ENCODE data around the gene PLXDC2. TPM values are rescaled to one million over a fixed set of nuclear protein-coding genes. Genes with fewer than 3 reads are reported as not detected.

The PLXDC2 gene
- total RNA-seq, 6 donors from 2014 or later: 39.0 to 129 (median 68.0) TPM

GRCh38 chr10:20232079-20232705, 416.0 kb downstream of the PLXDC2 start:
- H3K27ac ChIP-seq: no peak overlapping the region

DNA sequence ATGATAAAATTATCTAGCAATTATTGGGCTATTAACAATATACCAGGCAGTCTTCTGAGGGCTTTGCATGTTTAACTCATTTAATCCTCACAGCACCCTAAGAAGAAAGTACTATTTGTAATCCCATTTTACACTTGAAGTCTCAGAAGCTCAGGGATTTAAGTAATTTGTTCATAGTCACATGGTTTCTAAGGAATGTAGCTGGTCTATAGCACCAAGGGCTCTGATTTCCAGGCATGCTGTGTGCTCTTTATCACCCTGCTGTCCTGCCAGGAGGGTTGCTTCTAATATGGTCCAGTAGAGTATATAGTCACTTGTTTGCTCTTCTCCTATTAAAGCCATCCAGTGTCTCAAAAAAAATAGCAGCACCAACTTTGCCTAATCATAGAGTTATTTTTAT, 417.2 kb downstream of the PLXDC2 start:
- H3K27ac ChIP-seq: no peak overlapping the region
- ATAC-seq (ENCODE audit: low FRiP score in 2 of 2) (no peak), DNase-seq (no peak)
- H3K4me1 ChIP-seq: no peaks in the 10 kb centered on the region
- H3K9me3 ChIP-seq: no peaks in the 10 kb centered on the region
- H3K4me3 ChIP-seq: no peak overlapping the region
- TF ChIP-seq POLR2A (IDR thresholded peaks at IDR 0.05) (no peak), EP300 (IDR thresholded peaks at IDR 0.05) (no peak), POLR2AphosphoS5 (IDR thresholded peaks at IDR 0.05) (no peak)
- TF ChIP-seq, protein P1, sequence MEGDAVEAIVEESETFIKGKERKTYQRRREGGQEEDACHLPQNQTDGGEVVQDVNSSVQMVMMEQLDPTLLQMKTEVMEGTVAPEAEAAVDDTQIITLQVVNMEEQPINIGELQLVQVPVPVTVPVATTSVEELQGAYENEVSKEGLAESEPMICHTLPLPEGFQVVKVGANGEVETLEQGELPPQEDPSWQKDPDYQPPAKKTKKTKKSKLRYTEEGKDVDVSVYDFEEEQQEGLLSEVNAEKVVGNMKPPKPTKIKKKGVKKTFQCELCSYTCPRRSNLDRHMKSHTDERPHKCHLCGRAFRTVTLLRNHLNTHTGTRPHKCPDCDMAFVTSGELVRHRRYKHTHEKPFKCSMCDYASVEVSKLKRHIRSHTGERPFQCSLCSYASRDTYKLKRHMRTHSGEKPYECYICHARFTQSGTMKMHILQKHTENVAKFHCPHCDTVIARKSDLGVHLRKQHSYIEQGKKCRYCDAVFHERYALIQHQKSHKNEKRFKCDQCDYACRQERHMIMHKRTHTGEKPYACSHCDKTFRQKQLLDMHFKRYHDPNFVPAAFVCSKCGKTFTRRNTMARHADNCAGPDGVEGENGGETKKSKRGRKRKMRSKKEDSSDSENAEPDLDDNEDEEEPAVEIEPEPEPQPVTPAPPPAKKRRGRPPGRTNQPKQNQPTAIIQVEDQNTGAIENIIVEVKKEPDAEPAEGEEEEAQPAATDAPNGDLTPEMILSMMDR (IDR thresholded peaks at IDR 0.05): no peak
- no peaks in the 10 kb centered on the region for H3K36me3 ChIP-seq
- no peaks in the 10 kb centered on the region for H3K27me3 ChIP-seq

More at GRCh38 chr10:20232079-20232705, 416.0 kb downstream of the PLXDC2 start:
- no peaks in the 10 kb centered on the region for H3K27me3 ChIP-seq
- no peak for ATAC-seq (ENCODE audit: low FRiP score in 2 of 2)
- no peak overlapping the region for H3K4me3 ChIP-seq
- no peak for DNase-seq
- 63% methylated on average over 2 of the region's 2 CpGs for WGBS, 2 donors
- TF ChIP-seq POLR2AphosphoS5 (IDR thresholded peaks at IDR 0.05): no peak
- no peak for TF ChIP-seq POLR2A (IDR thresholded peaks at IDR 0.05)
- TF ChIP-seq, protein P1 (IDR thresholded peaks at IDR 0.05): no peak
- TF ChIP-seq EP300 (IDR thresholded peaks at IDR 0.05): no peak
- H3K4me1 ChIP-seq: no peaks in the 10 kb centered on the region
- no peaks in the 10 kb centered on the region for H3K36me3 ChIP-seq
- H3K9me3 ChIP-seq: no peaks in the 10 kb centered on the region

- no peak for ATAC-seq (ENCODE audit: low FRiP score in 2 of 2)
- Histone ChIP-seq H3K4me1 (no peaks in the 10 kb centered on the region), H3K9me3 (no peaks in the 10 kb centered on the region), H3K27me3 (no peaks in the 10 kb centered on the region), H3K36me3 (no peaks in the 10 kb centered on the region), H3K4me3 (no peak overlapping the region), H3K27ac (no peak overlapping the region)
- DNase-seq: no peak
- TF ChIP-seq, protein P1 (IDR thresholded peaks at IDR 0.05): no peak
- TF ChIP-seq POLR2AphosphoS5 (IDR thresholded peaks at IDR 0.05): no peak
- no peak for TF ChIP-seq POLR2A (IDR thresholded peaks at IDR 0.05)
- no peak for TF ChIP-seq EP300 (IDR thresholded peaks at IDR 0.05)
- WGBS, 2 donors: 92% methylated on average over 5 of the region's 5 CpGs
These were observed 418.3 kb downstream of the PLXDC2 start for GRCh38 chr10:20234579-20234978.

- H3K9me3 ChIP-seq: no peaks in the 10 kb centered on the region
- no peak for DNase-seq
- ATAC-seq (ENCODE audit: low FRiP score in 2 of 2): no peak
- H3K4me3 ChIP-seq: no peak overlapping the region
- no peak for TF ChIP-seq POLR2AphosphoS5 (IDR thresholded peaks at IDR 0.05)
- TF ChIP-seq, protein P1 (IDR thresholded peaks at IDR 0.05): no peak
- no peak for TF ChIP-seq POLR2A (IDR thresholded peaks at IDR 0.05)
- no peak for TF ChIP-seq EP300 (IDR thresholded peaks at IDR 0.05)
- 97 to 98% methylated on average over 2 of the region's 2 CpGs for WGBS, 2 donors
- H3K27me3 ChIP-seq: no peaks in the 10 kb centered on the region
- H3K4me1 ChIP-seq: no peaks in the 10 kb centered on the region
- no peaks in the 10 kb centered on the region for H3K36me3 ChIP-seq
- H3K27ac ChIP-seq: no peak overlapping the region
These were observed 420.9 kb downstream of the PLXDC2 start for GRCh38 chr10:20237091-20237570.

DNA sequence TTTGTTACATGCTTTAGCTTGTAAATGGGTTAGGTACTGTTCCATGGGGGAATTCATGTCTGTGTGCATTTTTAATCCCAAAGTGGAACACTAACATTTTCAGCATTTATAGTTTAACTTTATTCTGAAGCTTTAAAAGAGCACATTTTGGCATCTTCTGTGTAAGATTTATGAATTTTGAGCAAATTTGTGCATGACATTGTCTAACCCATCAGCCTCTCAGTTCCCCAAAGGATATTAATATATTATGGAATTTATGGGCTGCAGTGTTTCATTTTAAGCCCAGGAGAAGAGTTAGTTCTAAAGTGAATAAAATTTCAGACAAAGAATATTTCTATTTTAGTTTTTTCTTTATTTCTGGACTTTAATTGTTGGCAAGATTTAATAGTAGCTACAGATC, 421.4 kb downstream of the PLXDC2 start:
- no peak for ATAC-seq (ENCODE audit: low FRiP score in 2 of 2)
- no peaks in the 10 kb centered on the region for H3K4me1 ChIP-seq
- no peak overlapping the region for H3K4me3 ChIP-seq
- H3K27me3 ChIP-seq: no peaks in the 10 kb centered on the region
- no peak for DNase-seq
- no peak for TF ChIP-seq POLR2A (IDR thresholded peaks at IDR 0.05)
- TF ChIP-seq POLR2AphosphoS5 (IDR thresholded peaks at IDR 0.05): no peak
- TF ChIP-seq, protein P1 (IDR thresholded peaks at IDR 0.05): no peak
- TF ChIP-seq EP300 (IDR thresholded peaks at IDR 0.05): no peak
- no peaks in the 10 kb centered on the region for H3K36me3 ChIP-seq
- no peak overlapping the region for H3K27ac ChIP-seq
- no peaks in the 10 kb centered on the region for H3K9me3 ChIP-seq
